HEK293T (cell line): ENCODE results near the gene ZNF746.

Experiments used
- LEF1 ChIP-seq: fragments of 450-650 bp; IDR thresholded peaks from 2 replicates; pipeline ENCODE4 v1.6.1; 2017; ENCODE audit warnings: mild to moderate bottlenecking, borderline replicate concordance
- TARDBP ChIP-seq: fragments of 450-650 bp; IDR thresholded peaks from 2 replicates; pipeline ENCODE4 v1.6.1; 2016
- ZNF384 ChIP-seq: fragments of 450-650 bp; IDR thresholded peaks from 2 replicates; pipeline ENCODE4 v1.6.1; 2016

- no peak for TF ChIP-seq TARDBP
- no peak for TF ChIP-seq LEF1
- no peak for TF ChIP-seq ZNF384
Measured at GRCh38 chr7:149477494-149478443, 19.8 kb downstream of the ZNF746 start.
